ENCODE data around the gene PLXNB3.

- no peak for TF ChIP-seq POLR2AphosphoS5 (IDR thresholded peaks at IDR 0.05; ENCODE audit: low read depth, low read length)
- no peak for TF ChIP-seq POLR2A (IDR thresholded peaks at IDR 0.05; ENCODE audit: low read depth, low read length)
- TF ChIP-seq SPI1 (IDR thresholded peaks at IDR 0.05; ENCODE audit: low read depth, low read length), result no peak
- TF ChIP-seq TAF1 (IDR thresholded peaks at IDR 0.05; ENCODE audit: low read depth, low read length), result no peak
- TF ChIP-seq PAX5 (IDR thresholded peaks at IDR 0.05; ENCODE audit: insufficient read depth, low read length, severe bottlenecking), result no peak
Measured at GRCh38 chrX:153762626-153763173, 1.3 kb upstream of the PLXNB3 start.
